Stimulated activated CD4-positive, alpha-beta T cell treated with anti-CD3 and anti-CD28 coated beads, Interleukin-12 subunit alpha, Interleukin-12 subunit beta, amount 100 ng/mL, for 48 hours (primary cell): ENCODE results near the gene TMCO2.
"Not testable (repeated sequence)": the region's sequence is repeated elsewhere in the genome, so short reads cannot be mapped to it uniquely, and the experiment has no call there.

Experiments used
- DNase-seq, 3 donors: peaks; one replicate each; pipeline ENCODE4 v3.0.0-alpha.2; 2020; ENCODE audit warnings: low read depth in 2 of 3, low spot score in 1 of 3

Gene TMCO2

DNA sequence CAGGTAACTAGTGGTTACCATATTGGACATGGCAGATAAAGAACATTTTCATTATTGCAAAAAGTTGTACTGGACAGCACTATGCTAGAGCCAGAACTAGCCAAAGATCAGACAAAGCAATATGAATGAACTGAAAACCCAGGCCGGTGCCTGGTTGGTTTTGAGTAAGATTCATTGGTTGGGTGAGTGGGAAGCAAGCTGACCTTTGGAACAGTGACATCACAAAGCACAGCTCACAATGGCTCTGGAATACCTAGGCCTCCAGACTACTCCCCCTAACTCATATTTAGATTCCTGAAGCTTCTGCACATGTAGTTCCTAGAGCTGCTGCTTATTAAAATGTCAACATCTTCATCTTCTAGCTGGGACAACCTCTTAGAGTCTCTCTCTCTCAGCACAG lies at the start of gene TMCO2:
Gene TMCO2 (plus strand): TSS at position 283 of the 400 bp plus-strand sequence. CDS start 57 bp downstream, at position 340.
- DNase-seq = no peak

DNA sequence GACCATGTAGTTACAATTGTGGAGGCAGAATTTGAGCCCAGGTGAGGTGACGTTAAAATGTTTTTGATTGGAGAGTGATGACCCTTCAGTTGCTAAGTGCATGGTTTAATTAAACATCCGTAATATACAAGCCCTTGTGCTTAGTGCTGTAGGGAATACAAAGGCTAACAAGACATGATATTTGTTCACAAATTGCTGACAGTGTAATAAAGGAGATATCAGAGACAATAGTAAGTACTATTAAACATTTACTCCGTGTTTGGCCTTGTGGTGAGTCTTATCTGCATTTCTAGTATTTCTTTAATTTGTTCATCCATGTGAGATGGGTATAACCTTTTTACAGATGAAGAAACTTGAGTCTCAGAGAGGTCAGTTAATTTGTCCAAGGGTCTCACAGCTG lies 48.6 kb upstream of the TMCO2 start:
- DNase-seq = no peak

DNA sequence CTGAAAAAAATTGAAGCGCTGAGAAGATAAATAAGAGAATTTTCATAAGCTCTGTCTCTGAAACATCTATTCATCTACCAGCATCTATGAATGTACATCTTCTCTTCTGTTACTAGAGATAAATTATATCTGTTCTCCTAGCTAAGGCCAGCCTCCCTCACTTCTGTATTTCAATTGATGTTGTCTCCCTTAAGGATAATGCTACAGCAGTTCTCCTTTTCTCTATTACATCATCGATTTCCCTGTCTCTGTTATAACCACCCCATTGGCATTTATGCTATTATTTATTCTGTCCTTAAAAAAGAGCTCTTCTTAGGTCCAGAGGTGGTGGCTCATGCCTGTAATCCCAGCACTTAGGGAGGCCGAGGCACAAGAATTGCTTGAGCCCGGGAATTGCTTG lies 42.9 kb upstream of the TMCO2 start:
- DNase-seq = no peak

DNA sequence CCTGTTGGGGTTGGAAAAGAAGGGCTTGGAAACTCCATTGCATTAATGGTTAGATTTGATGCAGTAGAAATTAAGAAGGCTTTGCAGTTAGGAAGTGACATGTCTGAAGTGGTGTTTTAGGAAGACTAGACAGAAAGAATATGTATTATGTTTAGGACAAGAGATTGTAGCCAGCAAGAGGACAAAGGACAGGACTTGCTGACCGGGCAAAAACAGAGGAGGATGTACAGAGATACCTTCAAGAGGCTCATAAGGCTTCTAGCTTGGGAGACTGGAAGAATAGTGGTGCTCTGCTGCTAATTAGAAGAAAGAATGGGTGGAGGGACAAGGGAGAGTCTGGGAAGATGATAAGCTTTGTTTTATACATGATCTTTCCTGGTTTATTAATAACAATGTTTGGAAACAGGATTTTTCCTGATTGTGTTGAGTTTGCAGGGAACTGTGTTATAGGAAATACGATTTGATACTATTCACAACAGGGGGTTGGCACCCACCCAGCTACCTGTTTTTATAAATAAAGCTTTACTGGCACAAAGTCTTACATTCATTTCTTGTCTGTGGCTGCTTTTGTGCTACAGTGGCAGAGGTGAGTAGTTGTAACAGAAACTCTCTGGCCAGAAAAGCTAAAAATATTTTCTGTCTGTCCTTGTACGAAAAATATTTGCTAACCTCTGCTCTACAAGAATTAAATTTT lies 37.1 kb upstream of the TMCO2 start:
- no peak for DNase-seq

DNA sequence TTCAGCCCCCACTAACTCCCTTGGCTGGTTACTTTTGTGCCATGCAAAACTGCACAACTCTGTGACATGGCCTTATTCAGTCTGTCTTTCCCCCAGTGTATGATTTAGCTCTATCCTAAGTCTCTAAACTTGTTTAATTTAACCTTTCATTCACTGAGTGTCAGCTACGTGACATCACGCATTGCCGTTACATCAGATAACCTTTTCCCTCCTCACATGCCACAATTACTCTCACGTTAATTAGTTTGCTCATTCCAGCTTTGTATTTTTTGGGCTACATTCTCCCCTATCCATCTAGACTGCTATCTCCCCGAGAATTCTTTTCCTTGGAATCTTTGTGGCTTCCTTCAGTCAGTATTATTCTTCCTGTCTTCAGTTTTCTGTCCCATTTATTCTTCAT lies 29.4 kb upstream of the TMCO2 start:
- DNase-seq = no peak

DNA sequence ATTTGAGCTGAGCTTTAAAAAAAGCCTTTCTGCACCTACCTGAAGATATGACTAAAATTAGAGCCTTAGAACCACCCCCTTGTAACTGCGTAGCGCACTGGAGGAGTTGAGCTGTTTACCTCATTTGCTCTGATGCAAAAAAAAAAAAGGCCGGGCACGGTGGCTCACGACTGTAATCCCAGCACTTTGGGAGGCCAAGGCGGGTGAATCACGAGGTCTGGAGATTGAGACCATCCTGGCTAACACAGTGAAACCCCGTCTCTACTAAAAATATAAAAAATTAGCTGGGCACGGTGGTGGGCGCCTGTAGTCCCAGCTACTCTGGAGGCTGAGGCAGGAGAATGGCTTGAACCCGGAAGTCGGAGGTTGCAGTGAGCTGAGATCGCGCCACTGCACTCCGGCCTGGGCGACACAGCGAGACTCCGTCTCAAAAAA lies 26.2 kb upstream of the TMCO2 start:
- DNase-seq = not testable (repeated sequence)

DNA sequence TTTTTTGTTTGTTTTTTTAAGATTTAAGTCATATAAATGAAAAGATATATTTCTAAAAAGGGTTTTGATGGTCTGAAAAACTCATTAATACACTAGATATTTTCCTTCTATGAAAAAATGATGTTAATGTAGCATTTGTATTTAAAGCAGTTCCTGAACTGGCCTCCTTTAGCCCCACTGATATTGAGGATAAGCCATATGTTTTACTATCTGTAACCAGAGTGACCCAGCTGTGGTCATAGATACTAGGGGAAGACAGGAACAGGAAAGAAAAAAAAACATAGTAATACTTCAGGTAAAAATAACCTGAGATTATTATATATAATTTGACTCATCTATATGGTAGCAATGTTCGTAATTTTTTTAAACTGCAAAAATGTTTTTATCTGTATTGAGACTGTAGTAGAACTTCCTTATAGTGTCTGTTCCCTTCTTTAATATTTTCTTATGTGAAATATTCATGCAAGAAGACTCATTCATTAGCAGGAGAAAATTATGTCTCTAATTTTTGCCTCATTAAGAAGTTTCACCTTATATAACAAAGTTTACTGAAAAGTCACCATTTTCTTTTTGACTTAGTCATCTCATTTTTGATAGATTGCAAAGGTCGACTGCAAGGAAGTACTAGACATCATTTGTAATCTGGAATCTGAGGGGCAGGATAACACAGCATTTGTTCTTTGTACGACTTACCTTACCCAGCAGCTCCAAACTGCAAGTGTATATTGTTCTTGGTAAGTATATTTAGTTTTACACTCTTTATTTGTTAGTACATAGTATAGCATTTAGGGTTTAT lies 25.6 kb upstream of the TMCO2 start:
- DNase-seq = no peak

DNA sequence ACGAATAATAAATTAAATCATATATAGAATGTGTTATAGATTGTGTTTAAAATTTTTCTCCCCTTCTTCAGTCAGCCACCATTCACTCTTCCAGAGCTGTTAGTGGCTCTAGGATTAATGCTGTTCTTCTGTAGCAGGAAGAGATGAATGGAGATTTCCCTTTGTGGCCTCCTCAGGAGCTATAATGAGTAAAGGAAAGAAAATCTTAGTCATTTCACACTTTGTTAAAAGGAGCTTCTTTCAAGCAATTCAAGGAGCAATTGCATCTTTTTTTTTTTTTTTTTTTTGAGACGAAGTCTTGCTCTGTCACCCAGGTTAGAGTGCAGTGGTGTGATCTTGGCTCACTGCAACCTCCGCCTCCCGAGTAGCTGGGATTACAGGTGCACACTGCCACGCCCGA lies 23.7 kb upstream of the TMCO2 start:
- no peak for DNase-seq

DNA sequence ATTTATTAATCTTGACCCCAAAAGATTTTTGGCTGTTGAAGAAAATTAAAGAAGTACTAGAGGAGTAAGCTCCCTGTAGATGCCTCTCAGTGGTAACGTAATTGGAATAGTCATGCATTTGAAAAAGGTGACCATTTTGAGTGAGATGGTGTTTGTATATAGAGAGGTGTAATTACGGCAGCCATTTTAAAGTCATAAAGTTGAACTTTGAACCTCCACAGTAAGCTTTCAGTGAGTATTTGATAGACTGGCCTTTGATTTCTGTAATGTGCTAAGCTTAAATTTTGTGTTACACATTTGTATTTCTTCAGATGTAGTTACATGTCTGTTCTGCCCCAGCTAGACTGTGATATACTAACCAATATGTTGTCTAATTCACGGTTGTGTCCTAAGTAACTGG lies 21.5 kb upstream of the TMCO2 start:
- DNase-seq = no peak

DNA sequence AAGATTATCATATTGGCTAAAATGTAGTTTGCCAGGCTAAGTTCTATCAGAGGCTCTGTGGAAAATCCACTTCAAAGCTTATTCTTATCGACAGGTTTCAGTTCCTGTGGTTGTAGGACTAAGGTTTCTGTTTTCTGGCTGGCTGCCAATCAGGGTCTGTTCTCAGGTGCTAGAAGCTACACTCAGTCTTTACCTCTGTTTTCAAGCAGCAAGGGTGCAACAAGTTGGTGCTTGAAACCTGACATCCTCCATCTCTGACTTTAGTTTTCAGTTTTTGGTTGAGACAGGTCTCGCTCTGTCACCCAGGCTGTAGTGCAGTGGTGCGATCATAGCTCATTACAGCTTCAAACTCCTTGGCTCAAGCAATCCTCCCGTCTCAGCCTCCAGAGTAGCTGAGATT lies 15.3 kb upstream of the TMCO2 start:
- DNase-seq = peak; percentile 47 to 64 (median 57)

DNA sequence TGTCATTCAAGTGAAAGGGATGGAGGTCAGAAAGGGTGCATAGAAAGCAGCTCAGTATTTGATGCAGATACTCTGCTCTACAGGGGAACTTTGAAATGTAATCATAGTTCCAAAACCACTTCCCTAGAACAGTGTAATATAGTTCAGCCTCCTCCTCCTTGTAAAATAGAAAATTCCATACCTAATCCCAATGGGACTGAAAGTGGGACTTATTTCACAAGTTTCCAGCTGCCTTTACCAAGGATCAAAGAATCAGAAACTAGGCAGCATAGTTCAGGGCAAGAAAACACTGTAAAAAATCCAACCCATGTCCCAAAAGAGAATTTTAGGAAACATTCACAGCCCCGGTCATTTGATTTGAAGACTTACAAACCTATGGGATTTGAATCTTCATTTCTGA lies 8.1 kb upstream of the TMCO2 start:
- DNase-seq = no peak

DNA sequence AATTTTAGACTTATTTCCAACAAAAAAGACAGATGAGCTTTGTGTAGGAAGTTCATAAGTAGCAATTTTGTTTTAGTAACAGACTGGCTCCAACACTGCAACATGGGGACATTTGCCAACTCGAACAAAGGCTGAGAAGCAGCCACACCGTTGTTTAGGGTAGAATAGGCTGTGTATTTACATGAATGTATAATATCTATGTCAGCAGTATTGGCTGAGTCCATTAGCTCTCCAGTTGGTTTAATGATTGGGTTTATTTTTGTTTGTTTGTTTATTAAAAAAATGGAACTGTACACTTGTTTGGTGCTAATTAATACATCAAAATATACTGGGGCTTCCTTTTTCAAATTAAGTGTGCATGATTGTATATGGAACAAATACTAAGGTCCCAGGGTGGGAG lies 7.3 kb upstream of the TMCO2 start:
- DNase-seq = no peak

DNA sequence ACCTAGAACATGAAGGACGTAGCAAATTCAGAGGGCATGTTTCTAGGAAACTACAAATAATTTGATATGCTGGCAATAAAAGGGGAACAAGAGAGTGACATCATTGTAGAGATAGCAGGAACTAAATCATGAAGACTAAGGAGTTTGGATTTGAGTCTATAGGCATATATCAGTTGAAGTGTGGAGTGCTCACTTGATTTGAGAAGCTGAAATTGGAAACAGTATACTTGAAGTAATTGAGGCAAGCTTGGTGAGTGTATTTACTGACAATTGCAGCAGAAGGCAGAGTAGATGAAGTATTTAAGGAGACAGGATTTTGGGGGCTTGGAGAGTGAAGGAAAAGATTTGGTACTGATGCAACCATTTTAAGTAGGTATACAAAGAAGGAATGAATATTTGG lies 6.4 kb upstream of the TMCO2 start:
- no peak for DNase-seq

DNA sequence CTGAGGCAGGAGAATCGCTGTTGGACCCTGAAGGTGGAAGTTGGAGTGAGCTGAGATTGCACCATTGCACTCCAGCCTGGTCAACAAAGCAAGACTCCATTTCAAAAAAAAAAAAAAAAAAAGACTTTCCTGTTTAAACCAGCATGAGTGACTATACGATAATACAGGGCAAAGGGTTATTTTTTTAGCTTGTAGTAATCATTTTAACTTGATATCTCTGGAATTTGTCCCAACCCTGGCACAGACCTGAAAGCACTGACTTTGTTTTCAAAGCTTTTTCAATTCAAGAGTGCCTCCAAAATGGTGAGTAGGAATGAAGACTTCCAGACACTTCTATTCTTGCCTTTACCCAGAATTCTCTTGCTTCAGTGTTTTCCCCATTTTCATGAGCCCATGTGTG lies 4.4 kb upstream of the TMCO2 start:
- no peak for DNase-seq

DNA sequence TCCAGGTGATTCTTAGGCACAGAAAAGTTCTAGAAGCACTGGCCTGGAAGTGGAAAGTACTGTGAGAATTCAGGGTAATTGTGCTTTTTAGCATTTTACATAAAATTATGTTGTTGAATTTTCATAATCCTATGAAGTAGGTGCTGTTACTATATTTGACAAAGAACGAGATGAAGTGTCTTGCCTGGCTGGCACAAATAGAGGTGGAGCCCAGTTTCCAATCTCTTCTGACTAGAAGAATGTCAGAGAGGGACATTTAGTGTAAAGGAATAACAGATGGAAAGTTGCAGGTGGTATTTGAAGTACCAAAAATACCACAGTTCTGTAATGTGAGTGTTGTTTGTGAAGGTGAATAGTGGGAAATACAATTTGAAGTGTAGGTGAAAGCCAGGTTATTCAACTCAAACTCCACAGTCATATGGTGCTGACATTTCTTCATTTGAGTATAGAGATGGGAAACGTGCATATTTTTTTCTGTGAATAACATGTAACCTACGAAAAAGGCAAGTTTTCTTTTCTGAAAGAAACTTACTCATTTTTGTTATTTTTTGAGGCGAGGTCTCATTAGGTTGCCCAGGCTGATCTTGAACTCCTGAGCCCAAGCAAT lies 3.5 kb upstream of the TMCO2 start:
- DNase-seq = no peak

DNA sequence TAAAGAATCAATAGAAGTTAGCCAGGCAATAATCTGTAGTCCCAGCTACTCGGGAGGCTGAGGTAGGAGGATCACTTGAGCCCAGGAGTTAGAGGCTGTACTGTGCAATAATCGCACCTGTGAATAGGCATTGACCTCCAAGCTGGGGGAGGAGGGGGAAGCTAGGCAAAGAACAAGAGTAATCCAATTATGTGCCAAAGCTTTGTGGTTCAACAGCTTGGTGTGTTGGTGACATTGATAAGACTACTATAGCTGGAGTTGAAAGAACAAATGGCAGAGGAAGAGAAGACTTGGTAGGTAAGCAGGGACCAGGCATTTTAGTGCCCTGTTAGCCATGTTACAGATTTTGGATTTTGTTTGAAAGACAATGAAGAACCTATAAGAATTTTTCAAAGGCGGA lies 2.1 kb upstream of the TMCO2 start:
- no peak for DNase-seq

DNA sequence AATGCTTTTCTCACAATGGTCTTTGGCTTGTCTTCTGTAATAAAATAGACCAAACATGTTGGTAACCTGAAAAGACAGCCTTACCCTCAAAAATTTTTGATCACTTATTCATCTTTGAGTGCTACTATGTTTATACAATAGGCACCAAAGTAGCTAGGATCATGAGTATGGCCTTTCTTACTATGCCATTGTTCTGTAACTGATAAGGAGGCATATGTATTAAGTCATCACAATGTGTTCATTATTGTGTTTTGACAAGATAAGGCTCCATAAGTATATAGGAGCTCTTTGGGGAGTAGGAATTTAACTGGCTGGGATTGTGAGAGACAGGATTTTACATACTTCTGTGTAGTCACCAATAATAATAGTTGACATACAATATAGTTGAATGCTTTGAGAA lies 675 bp downstream of the TMCO2 start:
- no peak for DNase-seq

DNA sequence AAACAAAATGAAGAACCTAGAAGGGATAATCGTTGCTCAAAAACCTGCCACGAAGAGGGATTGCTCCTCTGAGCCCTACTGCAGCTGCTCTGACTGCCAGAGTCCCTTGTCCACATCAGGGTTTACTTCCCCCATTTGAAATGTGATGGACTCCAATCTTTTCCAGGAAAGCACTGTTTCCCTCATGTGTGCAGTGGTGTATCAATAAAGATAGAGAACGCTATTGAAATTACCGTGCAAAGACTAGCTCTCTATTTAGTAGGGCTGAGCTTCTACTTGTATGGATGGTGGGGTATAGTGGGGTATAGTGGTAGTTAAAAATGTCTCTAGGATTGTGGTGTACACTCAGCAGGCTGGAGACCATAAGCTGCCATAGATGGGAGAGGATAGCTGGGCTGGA lies 3.7 kb downstream of the TMCO2 start:
- DNase-seq = no peak

DNA sequence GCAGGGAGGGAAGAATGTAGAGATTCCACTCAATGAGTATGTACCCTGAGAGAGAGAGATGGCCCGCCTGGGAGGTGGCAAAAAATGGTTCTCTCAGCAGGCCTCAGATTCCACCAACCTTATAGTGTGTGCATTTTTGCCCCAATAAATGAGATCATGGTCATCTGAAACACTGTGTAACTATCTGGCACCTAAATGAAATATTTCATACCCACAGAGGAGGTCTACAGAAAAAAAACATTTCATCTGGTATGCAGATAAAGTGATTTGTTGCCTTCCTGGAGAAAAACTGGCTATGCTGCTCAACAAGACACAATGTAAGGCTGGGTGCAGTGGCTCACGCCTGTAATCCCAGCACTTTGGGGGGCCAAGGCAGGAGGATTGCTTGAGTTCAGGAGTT lies 4.9 kb downstream of the TMCO2 start:
- no peak for DNase-seq

DNA sequence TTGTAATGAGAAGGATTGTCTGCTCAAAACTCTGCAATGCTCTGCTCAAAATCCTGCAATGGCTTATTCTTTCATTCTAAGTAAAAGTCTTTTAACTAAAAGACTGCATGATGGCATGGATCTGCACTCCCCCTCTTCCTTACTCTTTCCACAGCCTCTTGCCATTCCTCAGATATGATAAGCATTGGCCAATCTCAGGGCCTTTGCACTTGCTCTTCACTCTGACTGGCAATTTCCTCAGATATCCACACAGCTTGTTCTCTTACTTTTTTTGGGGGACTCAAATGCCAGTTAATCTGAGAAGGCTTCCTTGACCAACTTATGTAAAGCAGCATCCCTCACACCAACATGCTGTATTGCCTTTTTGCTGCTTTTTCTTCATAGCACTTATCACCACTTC lies 7.5 kb downstream of the TMCO2 start:
- no peak for DNase-seq

DNA sequence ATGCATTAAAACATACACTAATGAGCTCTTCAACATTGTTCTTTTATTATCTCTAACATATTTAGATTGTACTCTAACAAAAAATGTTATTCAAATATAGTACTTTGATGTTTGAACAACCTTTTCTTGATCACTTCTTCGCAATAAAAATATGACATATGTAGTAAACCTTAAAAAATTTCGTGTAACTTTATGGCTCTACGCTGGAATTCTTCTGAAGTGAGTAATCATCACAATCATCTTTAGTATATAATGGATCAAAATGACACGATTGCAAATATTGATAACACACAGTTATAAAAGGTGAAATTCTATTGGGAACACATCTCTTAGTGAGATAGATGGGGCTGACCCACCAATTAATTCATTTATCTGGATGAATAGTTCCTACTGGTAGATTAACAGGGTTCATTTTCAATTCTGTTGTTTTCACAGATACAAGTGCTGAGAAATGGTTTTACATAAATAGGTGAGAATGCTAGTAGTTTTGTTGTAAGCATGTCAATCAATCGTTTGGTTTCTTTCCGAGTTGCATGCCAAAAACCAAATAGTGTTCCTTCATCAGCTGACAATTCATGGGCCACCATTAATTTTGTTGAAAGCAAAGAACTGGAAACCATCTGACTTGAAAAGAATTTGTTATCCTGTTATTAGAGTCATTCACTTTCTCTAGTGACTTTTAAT lies 8.8 kb downstream of the TMCO2 start:
- no peak for DNase-seq

DNA sequence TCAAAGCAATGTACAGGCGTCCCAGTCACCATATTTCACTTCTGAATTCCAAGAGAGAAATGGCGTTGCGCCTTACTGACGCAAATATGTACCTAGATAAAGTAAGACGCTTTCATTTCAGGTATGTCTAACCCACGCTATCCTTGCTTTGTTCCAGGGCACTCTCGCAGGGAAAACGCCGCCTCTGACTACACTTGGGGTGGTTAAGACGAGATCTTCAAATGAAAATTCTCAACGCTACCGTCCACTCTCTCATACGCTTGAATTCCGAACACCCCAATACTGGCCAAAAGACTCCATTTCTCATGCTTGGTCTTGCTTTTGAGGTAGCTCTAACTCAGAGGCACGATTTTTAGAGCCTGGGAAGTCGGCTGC lies 9.6 kb downstream of the TMCO2 start:
- DNase-seq = peak in 2 of 3 donors; percentile 33 to 41
